ENCODE results near the gene PDZD2. TPM values are rescaled to one million over a fixed set of nuclear protein-coding genes. Genes with fewer than 3 reads are reported as not detected.

The PDZD2 gene
- total and polyA plus RNA-seq, 7 donors, result 1.2 to 11.7 (median 7.1) TPM

DNA sequence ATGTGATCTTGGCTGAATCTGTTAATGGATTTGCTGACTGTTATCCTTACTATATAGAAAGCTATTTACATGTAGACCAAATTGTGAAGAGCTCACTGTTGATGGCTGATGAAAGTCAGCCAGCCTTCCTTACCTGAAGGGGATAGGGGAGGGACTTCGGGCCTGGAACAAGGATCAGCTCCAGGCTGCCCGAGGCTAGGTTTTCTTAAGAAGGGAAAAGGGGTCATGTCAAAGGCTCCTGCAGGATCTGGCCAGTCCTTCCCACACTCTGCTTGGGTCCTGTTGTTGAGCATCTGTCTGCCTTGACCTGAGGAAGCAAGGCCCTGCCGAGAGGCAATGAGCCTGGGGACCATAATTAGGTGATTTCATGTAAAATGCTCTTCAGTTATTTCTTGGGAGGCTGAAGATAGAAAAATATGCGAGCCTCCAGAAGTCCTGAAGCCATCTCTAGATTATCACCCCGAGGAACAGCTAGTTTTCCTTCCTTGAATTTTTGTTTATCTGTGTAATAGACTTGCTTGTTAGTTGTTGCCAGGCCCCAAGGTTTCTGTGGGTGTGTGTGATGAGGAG is 261.4 kb downstream of the PDZD2 start:
- intact Hi-C loops (cut with DNase I), result no loop called here
- no peak overlapping the region for H3K4me3 ChIP-seq
- H3K9me3 ChIP-seq, result no peaks in the 10 kb centered on the region
- no peaks in the 10 kb centered on the region for H3K27me3 ChIP-seq
- DNase-seq, result no peak
- no peak overlapping the region for H3K27ac ChIP-seq
- no peaks in the 10 kb centered on the region for H3K36me3 ChIP-seq
- no peaks in the 10 kb centered on the region for H3K4me1 ChIP-seq
- 80 to 83% methylated on average over 5 of the region's 5 CpGs for WGBS, 2 donors
- TF ChIP-seq POLR2A (IDR thresholded peaks at IDR 0.05) (no peak), CTCF (IDR thresholded peaks at IDR 0.05) (no peak), POLR2AphosphoS5 (IDR thresholded peaks at IDR 0.05) (no peak), EP300 (IDR thresholded peaks at IDR 0.05) (no peak)

GRCh38 chr5:31901807-31902530 is 263.0 kb downstream of the PDZD2 start:
- DNase-seq, result no peak
- no peaks in the 10 kb centered on the region for H3K36me3 ChIP-seq
- H3K4me1 ChIP-seq, result no peaks in the 10 kb centered on the region
- H3K9me3 ChIP-seq, result no peaks in the 10 kb centered on the region
- H3K27ac ChIP-seq, result no peak overlapping the region
- TF ChIP-seq EP300 (IDR thresholded peaks at IDR 0.05) (no peak), CTCF (IDR thresholded peaks at IDR 0.05) (no peak), POLR2A (IDR thresholded peaks at IDR 0.05) (no peak), POLR2AphosphoS5 (IDR thresholded peaks at IDR 0.05) (no peak)
- 74 to 87% methylated on average over 8 of the region's 8 CpGs for WGBS, 2 donors
- intact Hi-C loops (cut with DNase I), result no loop called here
- no peak overlapping the region for H3K4me3 ChIP-seq
- H3K27me3 ChIP-seq, result no peaks in the 10 kb centered on the region

- Histone ChIP-seq H3K36me3 (no peaks in the 10 kb centered on the region), H3K9me3 (no peaks in the 10 kb centered on the region), H3K27me3 (no peaks in the 10 kb centered on the region), H3K4me3 (no peak overlapping the region), H3K4me1 (no peaks in the 10 kb centered on the region), H3K27ac (no peak overlapping the region)
- intact Hi-C loops (cut with DNase I), result no loop called here
- no peak for DNase-seq
- TF ChIP-seq CTCF (IDR thresholded peaks at IDR 0.05), result no peak
- TF ChIP-seq POLR2A (IDR thresholded peaks at IDR 0.05), result no peak
- no peak for TF ChIP-seq EP300 (IDR thresholded peaks at IDR 0.05)
- TF ChIP-seq POLR2AphosphoS5 (IDR thresholded peaks at IDR 0.05), result no peak
- 88 to 92% methylated on average over 14 of the region's 14 CpGs for WGBS, 2 donors
Observed at GRCh38 chr5:31908396-31908795, 269.5 kb downstream of the PDZD2 start.

- no peak for DNase-seq
- no peak overlapping the region for H3K4me3 ChIP-seq
- H3K4me1 ChIP-seq, result no peaks in the 10 kb centered on the region
- intact Hi-C loops (cut with DNase I), result no loop called here
- no peaks in the 10 kb centered on the region for H3K36me3 ChIP-seq
- H3K27me3 ChIP-seq, result no peaks in the 10 kb centered on the region
- 85 to 86% methylated on average over 3 of the region's 3 CpGs for WGBS, 2 donors
- TF ChIP-seq EP300 (IDR thresholded peaks at IDR 0.05), result no peak
- no peak for TF ChIP-seq POLR2AphosphoS5 (IDR thresholded peaks at IDR 0.05)
- TF ChIP-seq CTCF (IDR thresholded peaks at IDR 0.05), result no peak
- no peak for TF ChIP-seq POLR2A (IDR thresholded peaks at IDR 0.05)
- no peak overlapping the region for H3K27ac ChIP-seq
- no peaks in the 10 kb centered on the region for H3K9me3 ChIP-seq
Observed at GRCh38 chr5:31909073-31909472, 270.1 kb downstream of the PDZD2 start.

All from sigmoid colon (tissue), 7 donors.